Gastroesophageal sphincter (tissue), 3 donors: ENCODE measurements around the gene DOCK9.

Experiments
- EP300 ChIP-seq: sonication (generic); formaldehyde crosslinking; IDR thresholded peaks from one replicate; pipeline ENCODE4 v1.6.1; 2017; ENCODE audit warnings: antibody characterized with exemption, mild to moderate bottlenecking
- POLR2A ChIP-seq, 2 donors: fragments of 450-650 bp; IDR thresholded peaks; one replicate each; pipeline ENCODE4 v1.6.1; 2017; ENCODE audit warnings: antibody characterized with exemption in 2 of 2, mild to moderate bottlenecking in 2 of 2, moderate library complexity in 1 of 2
- POLR2AphosphoS5 ChIP-seq: sonication (generic); formaldehyde crosslinking; IDR thresholded peaks from one replicate; pipeline ENCODE4 v1.6.1; 2017; ENCODE audit warnings: antibody characterized with exemption
- TF ChIP-seq, protein P1 (sequence below), 4 experiments: fragments of 200-600 bp in 2 of 4; fragments of 450-650 bp in 2 of 4; sonication (generic) in 1 of 4; IDR thresholded peaks; one replicate each; pipeline ENCODE4 v1.5.1; 2017 to 2019; ENCODE audit warnings: antibody characterized with exemption in 4 of 4, mild to moderate bottlenecking in 2 of 4, moderate library complexity in 2 of 4

DNA sequence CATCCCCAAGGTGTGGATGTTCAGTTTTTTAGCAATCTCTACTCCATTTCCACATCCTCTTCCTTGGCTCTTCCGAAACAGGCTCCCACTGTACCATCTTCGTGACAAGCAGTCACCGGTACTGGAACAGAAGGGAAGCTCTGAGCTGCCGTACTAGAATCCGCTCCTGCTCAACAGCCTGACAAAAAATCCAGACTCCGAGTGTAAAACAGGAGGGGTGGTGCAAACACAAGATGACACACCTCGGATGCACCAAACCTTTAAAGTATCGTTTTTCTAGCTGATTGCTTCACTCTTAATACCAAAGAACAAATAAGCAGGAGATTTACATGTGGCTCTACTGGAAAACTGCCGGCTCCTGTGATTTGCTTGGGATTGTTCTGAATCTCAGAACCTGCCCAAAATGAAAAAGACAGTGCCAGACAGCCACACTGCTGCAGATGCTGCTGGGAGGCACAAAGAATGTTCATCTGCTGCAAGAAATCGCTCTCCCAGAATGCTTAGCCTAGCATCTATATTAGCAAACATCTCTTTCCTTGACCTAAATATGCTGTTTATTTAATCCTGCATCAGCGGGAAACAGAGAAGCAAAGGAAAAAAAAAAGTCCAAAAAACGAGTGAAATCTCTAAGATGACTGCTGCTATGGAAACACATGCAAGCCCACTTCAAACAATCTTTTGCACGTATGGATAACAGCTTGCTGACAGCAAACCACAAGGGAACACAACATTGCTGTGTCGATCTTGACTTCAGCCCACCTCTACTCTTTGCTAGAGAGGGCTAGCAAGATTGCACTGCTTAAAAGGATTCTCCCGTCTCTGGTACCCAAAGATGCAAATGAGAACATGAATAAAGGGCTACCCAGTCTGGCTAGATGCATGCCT, 38.0 kb upstream of the DOCK9 start:
- TF ChIP-seq, protein P1, sequence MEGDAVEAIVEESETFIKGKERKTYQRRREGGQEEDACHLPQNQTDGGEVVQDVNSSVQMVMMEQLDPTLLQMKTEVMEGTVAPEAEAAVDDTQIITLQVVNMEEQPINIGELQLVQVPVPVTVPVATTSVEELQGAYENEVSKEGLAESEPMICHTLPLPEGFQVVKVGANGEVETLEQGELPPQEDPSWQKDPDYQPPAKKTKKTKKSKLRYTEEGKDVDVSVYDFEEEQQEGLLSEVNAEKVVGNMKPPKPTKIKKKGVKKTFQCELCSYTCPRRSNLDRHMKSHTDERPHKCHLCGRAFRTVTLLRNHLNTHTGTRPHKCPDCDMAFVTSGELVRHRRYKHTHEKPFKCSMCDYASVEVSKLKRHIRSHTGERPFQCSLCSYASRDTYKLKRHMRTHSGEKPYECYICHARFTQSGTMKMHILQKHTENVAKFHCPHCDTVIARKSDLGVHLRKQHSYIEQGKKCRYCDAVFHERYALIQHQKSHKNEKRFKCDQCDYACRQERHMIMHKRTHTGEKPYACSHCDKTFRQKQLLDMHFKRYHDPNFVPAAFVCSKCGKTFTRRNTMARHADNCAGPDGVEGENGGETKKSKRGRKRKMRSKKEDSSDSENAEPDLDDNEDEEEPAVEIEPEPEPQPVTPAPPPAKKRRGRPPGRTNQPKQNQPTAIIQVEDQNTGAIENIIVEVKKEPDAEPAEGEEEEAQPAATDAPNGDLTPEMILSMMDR (IDR thresholded peaks at IDR 0.05), result no peak
- TF ChIP-seq POLR2A (IDR thresholded peaks at IDR 0.05), result no peak
- TF ChIP-seq EP300, result no peak
- no peak for TF ChIP-seq POLR2AphosphoS5
